Neural cell (in vitro differentiated cells): ENCODE results near the gene MUL1. TPM values are rescaled to one million over a fixed set of nuclear protein-coding genes. Genes with fewer than 3 reads are reported as not detected.
"Not testable (repeated sequence)": the region's sequence is repeated elsewhere in the genome, so short reads cannot be mapped to it uniquely, and the experiment has no call there.

ENCODE experiments used
- H2AFZ ChIP-seq: fragments of 200-600, 300-800 bp; sonication (generic), shearing (Covaris generic); 2 replicates; pipeline ENCODE4 v1.6.0; 2014; ENCODE audit warnings: low read depth, mild to moderate bottlenecking, antibody characterized with exemption, low read length, moderate library complexity
- H3F3A ChIP-seq: fragments of 200-600 bp; shearing (Covaris generic); 2 replicates; pipeline ENCODE4 v1.6.1; 2016; ENCODE audit warnings: mild to moderate bottlenecking, moderate library complexity, mixed read lengths, antibody characterized with exemption, low read length; ENCODE audit not compliant: insufficient read depth, poor library complexity, severe bottlenecking
- H3K27ac ChIP-seq: fragments of 200-600, 300-800 bp; sonication (generic), shearing (Covaris generic); 2 replicates; pipeline ENCODE4 v1.5.1; 2014; ENCODE audit warnings: mild to moderate bottlenecking, low read length, moderate library complexity
- H3K27me3 ChIP-seq: fragments of 300-800, 200-600 bp; sonication (generic), shearing (Covaris generic); 2 replicates; pipeline ENCODE4 v1.6.0; 2014; ENCODE audit warnings: mild to moderate bottlenecking, low read depth, low read length, moderate library complexity; ENCODE audit not compliant: insufficient read depth
- H3K36me3 ChIP-seq: fragments of 300-800, 200-600 bp; sonication (generic), shearing (Covaris generic); 2 replicates; pipeline ENCODE4 v1.5.1; 2014; ENCODE audit warnings: mild to moderate bottlenecking, antibody characterized with exemption, low read length, moderate library complexity; ENCODE audit not compliant: insufficient read depth
- H3K4me2 ChIP-seq: fragments of 300-800, 200-600 bp; sonication (generic), shearing (Covaris generic); 2 replicates; pipeline ENCODE4 v1.6.0; 2014; ENCODE audit warnings: mild to moderate bottlenecking, low read length
- H3K4me3 ChIP-seq: fragments of 300-800, 200-600 bp; sonication (generic), shearing (Covaris generic); 2 replicates; pipeline ENCODE4 v1.5.1; 2014; ENCODE audit warnings: mild to moderate bottlenecking, low read length, moderate library complexity
- H3K79me2 ChIP-seq: fragments of 200-600 bp; shearing (Covaris generic); replicated peaks from 2 replicates; pipeline ENCODE4 v1.6.0; 2014; ENCODE audit warnings: mild to moderate bottlenecking, low read length, moderate library complexity; ENCODE audit not compliant: insufficient read depth
- H3K9ac ChIP-seq: fragments of 300-800, 200-600 bp; sonication (generic), shearing (Covaris generic); 2 replicates; pipeline ENCODE4 v1.6.1; 2016; ENCODE audit warnings: mild to moderate bottlenecking, low read length, mixed read lengths
- H3K9me2 ChIP-seq: fragments of 200-600 bp; shearing (Covaris generic); 2 replicates; pipeline ENCODE4 v1.6.1; 2016; ENCODE audit warnings: mild to moderate bottlenecking, low read length, mixed read lengths; ENCODE audit not compliant: insufficient read depth
- H3K9me3 ChIP-seq: fragments of 200-600, 300-800 bp; sonication (generic), shearing (Covaris generic); 2 replicates; pipeline ENCODE4 v1.6.1; 2016; ENCODE audit warnings: mild to moderate bottlenecking, mixed run types, low read length, moderate library complexity, mixed read lengths
- H4K20me1 ChIP-seq: fragments of 200-600 bp; shearing (Covaris generic); 2 replicates; pipeline ENCODE4 v1.6.1; 2016; ENCODE audit warnings: mild to moderate bottlenecking, mixed run types; ENCODE audit not compliant: insufficient read depth
- CTCF ChIP-seq: fragments of 450-650 bp; IDR thresholded peaks from 2 replicates; pipeline ENCODE4 v1.5.1; 2014; ENCODE audit warnings: antibody characterized with exemption, mild to moderate bottlenecking, moderate library complexity; ENCODE audit not compliant: poor library complexity, severe bottlenecking
- EP300 ChIP-seq: fragments of 450-650 bp; conservative IDR thresholded peaks from 2 replicates; pipeline ENCODE4 v1.6.1; 2014; ENCODE audit warnings: antibody characterized with exemption, mild to moderate bottlenecking, moderate library complexity; ENCODE audit not compliant: poor library complexity, severe bottlenecking
- EZH2 ChIP-seq: fragments of 200-600, 300-800 bp; shearing (Covaris generic), sonication (generic); IDR thresholded peaks from 2 replicates; pipeline ENCODE4 v1.6.1; 2014; ENCODE audit warnings: antibody characterized with exemption, low read length, borderline replicate concordance, mild to moderate bottlenecking; ENCODE audit not compliant: insufficient read depth, poor library complexity, severe bottlenecking
- MXI1 ChIP-seq: fragments of 450-650 bp; conservative IDR thresholded peaks from 2 replicates; pipeline ENCODE4 v1.6.1; 2014; ENCODE audit warnings: antibody characterized with exemption, mild to moderate bottlenecking; ENCODE audit not compliant: poor library complexity, severe bottlenecking
- POLR2AphosphoS5 ChIP-seq: IDR thresholded peaks from 2 replicates; pipeline ENCODE4 v1.6.1; 2012
- RAD21 ChIP-seq: fragments of 450-650 bp; conservative IDR thresholded peaks from 2 replicates; pipeline ENCODE4 v1.6.1; 2014; ENCODE audit warnings: antibody characterized with exemption, mild to moderate bottlenecking, moderate library complexity
- REST ChIP-seq: IDR thresholded peaks from 2 replicates; pipeline ENCODE4 v1.6.1; 2012; ENCODE audit warnings: borderline replicate concordance
- SMC3 ChIP-seq: fragments of 450-650 bp; conservative IDR thresholded peaks from 2 replicates; pipeline ENCODE4 v1.6.1; 2014; ENCODE audit warnings: antibody characterized with exemption, mild to moderate bottlenecking, moderate library complexity; ENCODE audit not compliant: poor library complexity
- TAF1 ChIP-seq: IDR thresholded peaks from 2 replicates; pipeline ENCODE4 v1.6.1; 2012; ENCODE audit warnings: low read depth
- polyA plus RNA-seq: library from polyadenylated mRNA; depleted of rRNA; stranded (reverse); fragments of >200 nt; gene quantifications from 2 replicates; pipeline ENCODE4 v1.2.3, GENCODE V29; 2014

The MUL1 gene
- polyA plus RNA-seq, 1 donor from 2014 or later: 13.5 TPM

DNA sequence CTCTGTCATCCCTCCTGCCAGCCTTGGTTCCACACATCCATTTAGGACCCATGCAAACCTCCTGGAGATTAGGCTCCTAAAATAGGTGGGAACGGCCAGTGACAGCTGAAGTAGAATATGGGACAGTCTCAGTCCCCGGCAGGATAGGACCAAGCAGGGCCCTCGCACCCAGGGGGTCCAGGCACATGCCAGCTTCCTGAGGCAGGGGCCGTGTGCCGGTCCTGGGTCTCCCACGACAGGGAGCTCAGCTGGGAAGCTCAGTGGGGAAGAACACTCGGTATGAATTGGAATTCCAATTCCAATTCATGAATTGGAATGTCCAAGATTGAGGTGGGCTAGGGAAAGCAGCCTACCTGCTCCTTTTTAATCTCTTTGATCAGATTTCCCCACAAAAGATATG, 9.8 kb downstream of the MUL1 start:
- Histone ChIP-seq H2AFZ (no peak overlapping the region), H3K27ac (no peak overlapping the region), H4K20me1 (no peaks in the 10 kb centered on the region), H3K4me2 (no peak overlapping the region), H3K36me3 (peaks cover 5% of the 10 kb centered on the region), H3K4me3 (no peak overlapping the region), H3K9me2 (no peaks in the 10 kb centered on the region), H3K9ac (no peak overlapping the region), H3K79me2 (no peaks in the 10 kb centered on the region), H3F3A (no peaks in the 10 kb centered on the region), H3K27me3 (no peaks in the 10 kb centered on the region), H3K9me3 (no peaks in the 10 kb centered on the region)
- TF ChIP-seq TAF1: no peak
- no peak for TF ChIP-seq RAD21
- TF ChIP-seq SMC3: no peak
- no peak for TF ChIP-seq EP300
- TF ChIP-seq REST: no peak
- TF ChIP-seq POLR2AphosphoS5: no peak
- TF ChIP-seq MXI1: no peak
- no peak for TF ChIP-seq CTCF
- no peak for TF ChIP-seq EZH2

- H3K4me2 ChIP-seq: no peak overlapping the region
- H4K20me1 ChIP-seq: no peaks in the 10 kb centered on the region
- no peaks in the 10 kb centered on the region for H3K27me3 ChIP-seq
- H2AFZ ChIP-seq: no peak overlapping the region
- no peaks in the 10 kb centered on the region for H3K79me2 ChIP-seq
- H3F3A ChIP-seq: no peaks in the 10 kb centered on the region
- TF ChIP-seq POLR2AphosphoS5: no peak
- no peak for TF ChIP-seq CTCF
- H3K4me3 ChIP-seq: no peak overlapping the region
- no peak overlapping the region for H3K27ac ChIP-seq
- no peaks in the 10 kb centered on the region for H3K9me2 ChIP-seq
- no peak overlapping the region for H3K9ac ChIP-seq
- peaks cover 5% of the 10 kb centered on the region for H3K36me3 ChIP-seq
- no peaks in the 10 kb centered on the region for H3K9me3 ChIP-seq
Observed at GRCh38 chr1:20497506-20497905, 10.4 kb downstream of the MUL1 start.

DNA sequence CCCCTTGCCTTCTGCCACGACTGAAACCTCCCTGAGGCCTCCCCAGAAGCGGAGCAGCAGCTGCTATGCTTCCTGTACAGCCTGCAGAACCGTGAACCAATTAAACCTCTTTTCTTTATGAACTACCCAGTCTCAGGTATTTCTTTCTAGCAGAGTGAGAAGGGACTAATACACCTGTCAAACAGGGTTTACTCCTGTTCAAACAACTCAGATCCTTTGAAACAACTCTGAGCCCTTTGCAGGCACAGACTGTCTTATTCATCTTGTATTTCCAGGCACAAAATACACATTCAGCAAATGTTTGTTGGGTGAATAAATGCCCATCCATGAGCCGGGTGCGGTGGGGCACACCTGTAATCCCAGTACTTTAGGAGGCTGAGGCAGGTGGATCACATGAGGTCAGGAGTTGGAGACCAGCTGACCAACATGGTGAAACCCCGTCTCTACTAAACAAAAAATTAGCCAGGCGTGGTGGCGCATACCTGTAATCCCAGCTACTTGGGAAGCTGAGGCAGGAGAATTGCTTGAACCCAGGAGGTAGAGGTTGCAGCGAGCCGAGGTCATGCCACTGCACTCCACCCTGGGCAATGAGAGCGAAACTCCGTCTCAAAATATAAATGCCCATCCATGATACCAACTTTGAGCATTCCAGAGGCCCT, 11.1 kb downstream of the MUL1 start:
- not testable (repeated sequence) for H2AFZ ChIP-seq, H3F3A ChIP-seq, H4K20me1 ChIP-seq, H3K79me2 ChIP-seq, H3K9me2 ChIP-seq, H3K9me3 ChIP-seq, H3K4me3 ChIP-seq, H3K36me3 ChIP-seq, H3K27me3 ChIP-seq, H3K9ac ChIP-seq, H3K4me2 ChIP-seq, H3K27ac ChIP-seq
